Activated naive CD4-positive, alpha-beta T cell (primary cell): Measurements from ENCODE around the gene ATG4D.
"Not testable (repeated sequence)": the region's sequence is repeated elsewhere in the genome, so short reads cannot be mapped to it uniquely, and the experiment has no call there.

Experiments used
- DNase-seq, 4 experiments: peaks; one replicate each; lab custom pipeline; 2025; lab: John Stamatoyannopoulos, UW

The ATG4D gene

DNA sequence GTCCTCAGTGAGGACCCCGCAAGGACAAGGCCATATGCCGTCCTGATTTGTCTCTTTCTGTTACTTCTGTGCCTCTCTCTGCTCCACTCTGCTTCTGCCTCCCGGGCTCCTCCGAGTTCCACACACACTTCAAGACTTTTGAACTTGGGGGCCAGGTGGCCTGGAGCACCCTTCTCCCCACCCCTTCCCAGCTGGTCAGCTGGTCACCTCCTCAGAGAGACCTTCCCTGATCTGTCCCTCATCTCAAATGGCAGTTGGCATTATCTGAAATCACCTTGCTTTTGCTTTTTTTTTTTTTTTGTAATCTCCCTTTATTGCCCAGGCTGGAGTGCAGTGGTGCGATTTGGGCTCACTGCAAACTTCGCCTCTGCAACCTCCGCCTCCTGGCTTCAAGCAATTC, 24.3 kb upstream of the ATG4D start:
- no peak for DNase-seq

DNA sequence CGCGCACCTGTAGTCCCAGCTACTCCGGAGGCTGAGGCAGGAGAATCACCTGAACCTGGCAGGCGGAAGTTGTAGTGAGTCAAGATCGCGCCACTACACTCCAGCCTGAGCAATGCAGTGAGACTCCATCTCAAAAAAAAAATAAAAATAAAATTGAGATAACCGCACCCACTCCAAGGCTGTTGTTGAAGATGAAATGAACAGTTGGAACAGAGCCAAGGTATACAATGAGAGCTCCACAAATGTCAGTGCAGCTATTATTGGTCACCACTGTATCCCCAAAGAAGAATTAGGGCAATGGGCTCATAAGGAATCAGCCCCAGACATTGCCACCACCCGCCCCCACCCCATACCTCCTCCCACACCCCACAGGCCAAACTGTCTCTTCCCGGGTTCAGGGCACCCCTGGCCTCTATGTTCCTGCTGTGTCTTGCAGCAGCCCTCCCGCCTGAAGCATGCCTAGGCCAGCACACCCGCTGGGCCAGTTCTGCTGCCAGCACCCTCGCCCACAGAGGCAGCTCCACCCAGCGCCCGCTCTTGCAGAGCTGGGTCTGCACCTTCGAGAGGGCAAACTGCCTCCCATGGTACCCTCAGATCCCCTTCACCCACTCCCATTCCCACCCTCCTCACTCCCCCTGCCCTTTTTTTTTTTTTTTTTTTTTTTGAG, 22.9 kb upstream of the ATG4D start:
- no peak for DNase-seq

DNA sequence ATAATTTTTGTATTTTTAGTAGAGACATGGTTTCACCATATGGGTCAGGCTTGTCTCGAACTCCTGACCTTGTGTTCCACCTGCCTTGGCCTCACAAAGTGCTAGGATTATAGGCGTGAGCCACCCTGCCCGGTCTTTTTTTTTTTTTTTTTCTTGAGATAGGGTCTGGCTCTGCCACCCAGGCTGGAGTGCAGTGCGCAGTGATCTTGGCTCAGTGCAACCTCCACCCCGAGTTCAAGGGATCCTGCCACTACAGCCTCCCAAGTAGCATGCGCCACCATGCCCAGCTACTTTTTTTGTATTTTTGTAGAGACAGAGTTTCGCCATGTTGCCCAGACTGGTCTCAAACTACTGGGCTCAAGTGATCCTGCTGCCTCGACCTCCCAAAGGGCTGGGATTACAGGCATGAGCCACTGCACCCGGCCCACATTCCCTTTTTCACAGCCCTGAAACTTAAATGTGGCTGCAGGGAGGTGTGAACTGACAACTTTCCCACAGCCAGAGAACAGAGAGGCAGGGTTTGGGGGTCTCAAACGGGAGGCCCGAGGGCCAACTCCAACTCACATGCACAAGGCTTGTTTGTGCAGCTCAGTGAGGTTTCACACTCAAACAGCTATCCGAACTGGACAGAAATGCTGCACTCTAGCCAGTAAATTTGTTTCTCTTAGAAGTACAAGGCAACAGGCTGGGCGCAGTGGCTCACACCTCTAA, 22.1 kb upstream of the ATG4D start:
- no peak for DNase-seq

DNA sequence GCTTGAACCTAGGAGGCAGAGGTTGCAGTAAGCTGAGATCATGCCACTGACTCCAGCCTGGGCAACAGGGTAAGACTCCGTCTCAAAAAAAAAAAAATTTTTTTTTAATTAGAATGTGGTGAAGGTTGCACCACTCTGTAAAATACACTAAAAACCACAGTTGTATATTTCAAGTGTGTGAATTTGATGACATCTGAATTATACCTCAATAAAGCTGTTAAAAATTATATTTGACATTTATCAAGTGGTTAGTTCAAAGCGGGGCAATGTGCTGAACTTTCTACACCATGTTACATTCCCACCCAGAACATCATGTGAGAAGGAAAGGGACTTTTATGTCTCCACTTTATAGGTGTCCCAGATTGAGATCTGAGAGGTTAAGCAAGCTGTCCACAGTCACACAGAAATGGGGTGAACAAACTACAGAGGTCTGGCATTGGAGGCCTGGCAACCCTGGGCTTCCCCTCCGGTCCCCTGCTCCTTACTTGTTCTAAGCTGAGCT, 20.5 kb upstream of the ATG4D start:
- no peak for DNase-seq

DNA sequence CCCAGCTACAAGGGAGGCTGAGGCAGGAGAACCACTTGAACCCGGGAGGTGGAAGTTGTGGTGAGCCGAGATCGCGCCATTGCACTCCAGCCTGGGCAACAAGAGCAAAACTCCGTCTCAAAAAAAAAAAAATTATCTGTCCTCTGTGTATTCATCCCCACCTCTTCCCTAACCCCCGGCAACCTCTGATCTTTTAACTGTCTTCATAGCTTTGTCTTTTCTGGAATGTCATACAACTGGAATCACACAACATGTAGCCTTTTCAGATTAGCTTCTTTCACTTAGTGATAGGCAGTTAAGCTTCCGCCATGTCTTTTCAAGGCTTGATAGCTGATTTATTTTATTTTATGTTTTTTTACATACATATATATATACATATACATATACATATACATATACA, 18.1 kb upstream of the ATG4D start:
- no peak for DNase-seq

DNA sequence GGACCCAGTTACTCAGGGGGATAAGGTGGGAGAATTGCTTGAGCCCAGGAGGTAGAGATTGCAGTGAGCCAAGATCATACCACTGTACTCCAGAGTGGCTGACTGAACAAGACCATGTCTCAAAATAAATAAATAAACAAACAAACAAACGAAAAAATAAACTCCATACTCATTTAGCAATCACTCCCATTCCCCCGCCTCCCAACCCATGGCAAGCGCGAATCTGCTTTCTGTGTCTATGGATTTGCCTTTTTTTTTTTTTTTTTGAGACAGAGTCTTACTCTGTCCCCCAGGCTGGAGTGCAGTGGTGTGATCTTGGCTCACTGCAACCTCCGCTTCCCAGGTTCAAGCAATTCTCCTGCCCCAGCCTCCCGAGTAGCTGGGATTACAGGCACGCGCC, 16.8 kb upstream of the ATG4D start:
- not testable (repeated sequence) for DNase-seq

DNA sequence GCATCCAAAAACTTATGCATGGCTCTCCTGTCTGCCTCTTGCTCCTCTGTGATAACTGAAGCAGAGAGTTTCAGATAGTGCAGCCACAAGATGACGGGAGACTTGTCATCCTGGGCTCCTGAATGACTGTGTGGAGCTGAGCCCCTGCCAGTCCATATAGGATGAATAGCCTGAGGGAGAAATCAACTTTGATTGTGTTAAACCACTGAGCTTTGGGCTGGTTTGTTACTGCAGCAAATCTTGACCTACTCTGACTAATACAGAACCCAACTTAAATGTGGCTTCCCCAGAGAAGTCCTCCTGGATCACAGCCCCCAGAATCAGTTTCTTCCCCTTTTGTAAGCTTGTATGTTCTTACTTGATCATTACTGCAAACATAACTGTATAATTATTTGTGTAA, 11.2 kb upstream of the ATG4D start:
- no peak for DNase-seq

DNA sequence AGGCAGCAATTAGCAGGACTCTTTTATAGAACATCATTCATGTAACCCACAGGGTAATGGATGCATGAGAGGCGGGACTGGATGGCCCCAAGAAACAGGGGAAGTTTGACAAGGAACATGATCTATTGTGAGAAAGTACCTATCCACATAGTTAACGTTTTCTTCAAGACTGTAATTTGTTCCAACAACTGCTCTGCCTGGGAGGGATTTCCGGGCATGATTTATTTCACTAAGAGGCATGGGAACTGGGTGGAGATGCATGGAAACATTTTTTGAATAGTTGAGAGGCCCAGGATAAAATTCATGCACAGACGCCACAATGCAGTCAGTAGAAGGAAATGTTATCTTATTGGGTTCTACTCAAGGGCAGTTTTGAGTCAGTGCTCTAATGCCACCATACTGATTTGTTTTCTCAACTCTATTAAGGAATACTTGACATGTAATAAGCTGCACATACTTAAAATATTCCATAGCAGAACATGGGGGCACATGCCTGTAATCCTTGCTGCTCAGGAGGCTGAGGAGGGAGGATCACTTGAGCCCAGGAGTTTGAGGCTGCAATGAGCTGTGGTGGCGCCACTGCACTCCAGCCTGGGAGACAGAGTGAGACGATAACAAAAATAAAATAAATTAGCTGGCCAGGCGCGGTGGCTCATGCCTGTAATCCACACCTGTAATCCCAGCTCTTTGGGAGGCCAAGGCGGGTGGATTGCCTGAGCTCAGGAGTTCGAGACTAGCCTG, 9.9 kb upstream of the ATG4D start:
- no peak for DNase-seq

DNA sequence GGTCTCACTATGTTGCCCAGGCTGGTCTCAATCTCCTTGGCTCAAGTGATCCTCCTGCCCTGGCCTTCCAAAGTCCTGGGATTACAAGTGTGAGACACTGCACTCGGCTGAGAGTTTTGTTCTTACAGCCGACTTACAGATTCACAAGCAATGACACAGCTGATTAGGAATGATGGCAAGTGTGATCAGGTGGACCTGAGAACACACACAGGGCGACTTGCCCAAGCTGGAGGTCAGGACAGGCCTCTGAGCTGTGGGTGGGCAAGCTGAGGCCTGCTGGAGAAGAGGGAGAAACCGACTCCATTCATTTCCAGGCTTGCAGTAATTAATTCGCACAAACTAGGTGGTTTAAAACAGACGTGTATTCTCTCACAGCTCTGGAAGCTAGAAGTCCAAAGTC, 8.1 kb upstream of the ATG4D start:
- DNase-seq = no peak

DNA sequence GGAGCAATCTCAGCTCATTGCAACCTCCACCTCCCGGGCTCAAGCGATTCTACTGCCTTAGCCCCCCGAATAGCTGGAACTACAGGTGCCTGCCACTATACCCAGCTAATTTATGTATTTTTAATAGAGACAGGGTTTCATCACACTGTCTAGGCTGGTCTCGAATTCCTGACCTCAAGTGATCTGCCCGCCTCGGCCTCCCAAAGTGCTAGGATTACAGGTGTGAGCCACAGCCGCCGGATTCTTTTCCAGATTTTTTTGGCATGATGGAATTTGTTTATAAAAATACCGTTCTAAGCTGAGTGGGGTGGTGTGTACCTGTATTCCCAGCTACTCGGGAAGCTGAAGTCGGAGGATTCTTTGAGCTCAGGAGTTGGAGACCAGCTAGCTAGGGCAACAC, 6.0 kb upstream of the ATG4D start:
- DNase-seq = no peak

DNA sequence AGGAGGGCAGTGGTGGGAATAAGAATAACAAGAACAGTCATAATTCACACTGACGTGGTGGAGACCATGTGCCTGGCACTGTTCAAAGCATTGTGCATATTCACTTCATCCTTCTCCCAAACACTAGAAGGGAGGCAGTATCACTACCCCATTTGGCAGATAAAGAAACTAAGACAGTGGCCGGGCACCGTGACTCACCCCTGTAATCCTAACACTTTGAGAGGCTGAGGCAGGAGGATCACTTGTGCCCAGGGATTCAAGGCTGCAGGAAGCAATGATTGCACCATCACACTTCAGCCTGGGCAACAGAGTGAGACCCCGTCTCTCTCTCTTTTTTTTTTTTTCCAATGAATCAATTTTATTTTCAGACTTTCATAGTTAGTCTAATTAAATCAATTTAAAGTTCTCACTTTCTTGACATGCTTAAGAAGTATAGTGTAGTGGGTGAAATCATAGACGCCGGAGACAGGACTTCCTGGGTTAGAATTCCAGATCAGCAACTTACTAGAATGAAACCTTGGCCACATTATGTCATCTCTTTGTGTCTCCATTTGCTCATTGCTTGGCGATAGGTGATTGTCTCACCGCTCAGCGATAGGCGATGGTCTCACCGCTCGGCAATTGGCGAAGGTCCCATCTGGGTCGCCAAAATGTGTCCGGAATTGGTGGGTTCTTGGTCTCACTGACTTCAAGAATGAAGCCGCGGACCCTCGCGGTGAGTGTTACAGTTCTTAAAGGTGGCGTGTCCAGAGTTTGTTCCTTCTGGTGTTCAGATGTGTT, 5.3 kb upstream of the ATG4D start:
- no peak for DNase-seq

DNA sequence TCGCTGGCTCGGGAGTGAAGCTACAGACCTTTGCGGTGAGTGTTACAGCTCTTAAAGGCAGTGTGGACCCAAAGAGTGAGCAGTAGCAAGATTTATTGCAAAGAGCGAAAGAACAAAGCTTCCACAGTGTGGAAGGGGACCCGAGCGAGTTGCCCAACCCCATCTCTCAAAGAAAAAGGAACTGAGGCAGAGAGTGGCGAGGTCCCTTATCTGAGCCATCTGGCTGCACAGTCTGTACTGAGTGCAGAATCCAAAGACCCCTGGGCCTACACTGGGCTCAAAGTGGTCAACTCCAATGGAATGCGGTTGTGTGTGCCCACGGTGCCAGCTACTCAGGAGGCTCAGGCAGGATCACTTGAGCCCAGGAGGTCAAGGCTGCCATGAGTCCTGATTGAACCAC, 4.7 kb upstream of the ATG4D start:
- not testable (repeated sequence) for DNase-seq

DNA sequence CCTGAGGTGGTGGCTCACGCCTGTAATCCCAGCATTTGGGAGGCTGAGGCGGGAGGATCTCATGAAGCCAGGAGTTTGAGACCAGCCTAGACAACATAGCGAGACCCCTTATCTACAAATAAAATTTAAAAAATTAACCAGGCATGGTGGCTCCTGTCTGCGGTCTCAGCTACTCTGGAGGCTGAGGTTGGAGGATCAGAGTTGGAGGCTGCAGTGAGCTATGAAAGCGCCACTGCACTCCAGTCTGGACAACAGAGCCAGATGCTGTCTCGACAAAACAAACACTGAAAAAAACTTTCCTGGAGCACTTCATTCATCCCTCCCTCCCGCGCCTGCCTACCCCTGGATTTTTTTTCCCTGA, 665 bp upstream of the ATG4D start:
- no peak for DNase-seq

DNA sequence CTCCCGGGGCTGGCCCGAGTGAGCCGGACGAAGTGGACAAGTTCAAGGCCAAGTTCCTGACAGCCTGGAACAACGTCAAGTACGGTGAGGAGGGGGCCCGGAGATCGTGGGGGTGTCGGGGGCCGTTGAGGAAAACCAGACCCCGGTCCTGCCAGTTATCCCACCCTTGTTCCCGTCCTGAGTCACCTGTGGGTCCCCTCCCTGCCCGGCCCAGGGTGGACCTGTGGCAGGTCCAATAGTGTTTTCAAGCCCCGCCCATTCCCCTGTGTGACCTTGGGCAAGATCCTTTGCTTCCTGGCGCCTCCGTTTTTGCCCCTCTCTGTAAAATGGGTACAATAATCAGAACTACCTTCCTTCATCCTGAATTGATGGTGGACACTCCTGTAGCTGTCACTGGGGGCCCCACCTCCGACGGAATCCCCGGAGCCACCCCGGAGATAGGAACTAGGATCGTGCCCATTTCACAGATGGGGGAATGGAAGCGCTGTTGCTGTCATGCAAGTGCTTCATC, 593 bp downstream of the ATG4D start:
- no peak for DNase-seq

DNA sequence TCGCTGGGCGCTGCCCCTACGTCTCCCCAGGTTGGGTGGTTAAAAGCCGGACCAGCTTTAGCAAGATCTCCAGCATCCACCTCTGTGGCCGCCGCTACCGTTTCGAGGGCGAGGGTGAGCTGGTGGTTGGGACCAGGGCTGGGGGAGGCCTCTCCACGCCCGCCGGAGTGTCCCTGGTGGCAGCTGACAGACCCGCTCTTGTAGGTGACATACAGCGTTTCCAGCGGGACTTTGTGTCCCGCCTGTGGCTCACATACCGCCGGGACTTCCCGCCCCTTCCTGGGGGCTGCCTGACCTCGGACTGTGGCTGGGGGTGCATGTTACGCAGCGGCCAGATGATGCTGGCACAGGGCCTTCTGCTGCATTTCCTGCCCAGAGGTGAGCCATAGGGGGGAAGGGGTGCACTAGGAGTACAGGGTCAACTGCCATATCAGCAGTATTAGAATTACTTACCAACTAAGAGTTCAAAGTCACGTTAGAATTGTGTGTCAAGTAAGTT, 1.1 kb downstream of the ATG4D start:
- DNase-seq = no peak

DNA sequence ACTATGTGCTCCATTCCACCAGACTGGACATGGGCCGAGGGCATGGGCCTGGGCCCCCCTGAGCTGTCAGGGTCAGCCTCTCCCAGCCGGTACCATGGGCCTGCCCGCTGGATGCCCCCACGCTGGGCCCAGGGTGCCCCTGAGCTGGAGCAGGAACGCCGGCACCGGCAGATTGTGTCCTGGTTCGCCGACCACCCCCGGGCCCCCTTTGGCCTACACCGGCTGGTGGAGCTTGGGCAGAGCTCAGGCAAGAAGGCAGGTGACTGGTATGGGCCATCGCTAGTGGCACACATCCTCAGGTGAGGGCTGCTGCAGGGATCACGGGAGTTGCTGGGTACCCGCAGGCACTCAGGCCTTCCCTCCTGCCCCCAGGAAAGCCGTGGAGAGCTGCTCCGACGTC, 3.1 kb downstream of the ATG4D start:
- DNase-seq = no peak

DNA sequence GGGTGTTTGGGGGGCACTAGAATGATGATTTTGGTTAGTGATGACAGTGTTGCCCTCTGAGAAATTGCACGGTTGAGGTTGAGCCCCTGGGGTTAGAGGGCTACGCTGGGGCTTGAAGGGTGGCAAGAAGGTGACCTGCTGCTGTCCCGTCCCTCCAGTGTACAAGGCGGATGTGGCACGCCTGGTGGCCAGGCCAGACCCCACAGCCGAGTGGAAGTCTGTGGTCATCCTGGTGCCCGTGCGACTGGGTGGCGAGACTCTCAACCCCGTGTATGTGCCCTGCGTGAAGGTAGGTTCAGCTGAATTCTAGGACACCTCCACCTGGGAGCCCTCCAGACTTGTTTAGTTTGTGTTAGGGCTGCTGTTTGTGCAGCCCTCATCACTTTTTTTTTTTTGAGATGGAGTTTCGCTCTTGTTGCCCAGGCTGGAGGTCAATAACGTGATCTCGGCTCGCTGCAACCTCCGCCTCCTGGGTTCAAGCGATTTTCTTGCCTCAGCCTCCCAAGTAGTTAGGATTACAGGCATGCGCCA, 5.1 kb downstream of the ATG4D start:
- no peak for DNase-seq

DNA sequence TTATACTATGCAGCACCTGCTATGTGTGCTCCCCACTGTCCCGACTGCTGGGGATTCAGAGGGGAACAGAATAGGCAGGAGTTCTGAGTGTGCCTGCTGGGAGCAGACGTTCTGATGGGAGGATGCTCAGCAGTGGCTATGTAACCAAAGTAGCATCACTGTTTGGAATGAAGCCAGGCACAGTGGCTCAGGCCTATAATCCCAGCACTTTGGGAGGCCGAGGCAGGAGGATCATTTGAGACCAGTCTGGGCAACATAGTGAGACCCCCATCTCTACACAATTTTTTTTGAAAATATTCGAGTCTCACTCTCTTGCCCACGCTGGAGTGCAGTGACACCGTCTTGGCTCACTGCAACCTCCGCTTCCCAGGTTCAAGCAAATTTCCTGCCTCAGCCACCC, 6.0 kb downstream of the ATG4D start:
- no peak for DNase-seq

DNA sequence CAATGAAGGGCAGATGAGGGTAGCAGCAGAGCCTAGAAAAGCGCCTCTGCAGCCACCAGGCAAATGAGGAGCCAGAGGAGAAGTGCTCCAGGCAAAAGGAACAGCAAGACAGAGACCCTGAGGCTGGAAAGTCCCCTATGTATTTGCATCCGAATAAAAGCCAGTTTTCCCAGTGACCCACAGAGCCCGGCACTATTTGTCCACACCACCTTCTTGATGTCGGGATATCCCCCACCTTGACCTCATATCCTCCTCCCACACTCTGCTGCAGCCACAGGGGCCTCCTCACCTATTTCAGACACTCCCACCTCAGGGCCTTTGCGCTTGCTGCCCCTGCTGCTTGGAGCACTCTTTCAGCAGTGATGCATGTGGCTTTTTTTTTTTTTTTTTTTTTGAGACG, 6.6 kb downstream of the ATG4D start:
- no peak for DNase-seq

DNA sequence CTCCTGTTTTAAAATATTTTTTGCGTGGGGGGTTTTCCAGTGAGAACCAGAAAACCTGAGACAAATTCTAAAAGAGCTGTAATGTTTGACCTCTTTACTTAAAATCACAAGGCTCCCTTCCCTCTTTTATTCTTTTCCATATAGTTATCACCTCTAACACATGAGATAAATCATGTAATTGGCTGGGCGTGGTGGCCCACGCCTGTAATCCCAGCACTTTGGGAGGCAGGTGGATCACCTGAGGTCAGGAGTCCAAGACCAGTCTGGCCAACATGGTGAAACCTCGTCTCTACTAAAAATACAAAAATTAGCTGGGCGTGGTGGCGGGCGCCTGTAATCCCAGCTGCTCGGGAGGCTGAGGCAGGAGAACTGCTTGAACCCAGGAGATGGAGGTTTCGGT, 7.3 kb downstream of the ATG4D start:
- DNase-seq = not testable (repeated sequence)

DNA sequence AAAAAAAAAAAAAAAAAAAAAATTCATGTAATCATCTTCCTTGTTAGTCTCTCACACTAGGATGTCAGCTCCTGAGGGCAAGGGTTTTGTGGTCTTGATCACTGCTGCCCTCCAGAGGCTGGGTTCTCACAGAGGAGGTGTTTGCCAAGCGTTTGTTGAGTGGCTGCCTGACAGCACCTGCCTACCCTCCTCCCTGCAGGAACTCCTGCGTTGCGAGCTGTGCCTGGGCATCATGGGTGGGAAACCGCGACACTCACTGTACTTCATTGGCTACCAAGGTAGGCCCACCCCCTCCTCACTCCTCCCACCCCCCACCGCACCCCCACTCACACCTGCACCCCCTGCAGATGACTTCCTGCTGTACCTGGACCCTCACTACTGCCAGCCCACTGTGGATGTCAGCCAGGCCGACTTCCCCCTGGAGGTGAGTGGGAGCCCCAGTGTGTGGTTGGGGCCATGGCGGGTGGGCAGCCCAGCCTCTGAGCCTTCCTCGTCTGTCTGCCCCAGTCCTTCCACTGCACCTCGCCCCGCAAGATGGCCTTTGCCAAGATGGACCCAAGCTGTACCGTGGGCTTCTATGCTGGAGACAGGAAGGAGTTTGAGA, 8.1 kb downstream of the ATG4D start:
- peak in 1 of 4 experiments; percentile 14 for DNase-seq
